ENCODE measurements around the gene ZNF628. TPM values are rescaled to one million over a fixed set of nuclear protein-coding genes. Genes with fewer than 3 reads are reported as not detected.

The ZNF628 gene
- total and polyA plus RNA-seq, 2 of the 4 experiments (the other 2 are of a cell fraction) = 0.18 to 1.9 TPM

DNA sequence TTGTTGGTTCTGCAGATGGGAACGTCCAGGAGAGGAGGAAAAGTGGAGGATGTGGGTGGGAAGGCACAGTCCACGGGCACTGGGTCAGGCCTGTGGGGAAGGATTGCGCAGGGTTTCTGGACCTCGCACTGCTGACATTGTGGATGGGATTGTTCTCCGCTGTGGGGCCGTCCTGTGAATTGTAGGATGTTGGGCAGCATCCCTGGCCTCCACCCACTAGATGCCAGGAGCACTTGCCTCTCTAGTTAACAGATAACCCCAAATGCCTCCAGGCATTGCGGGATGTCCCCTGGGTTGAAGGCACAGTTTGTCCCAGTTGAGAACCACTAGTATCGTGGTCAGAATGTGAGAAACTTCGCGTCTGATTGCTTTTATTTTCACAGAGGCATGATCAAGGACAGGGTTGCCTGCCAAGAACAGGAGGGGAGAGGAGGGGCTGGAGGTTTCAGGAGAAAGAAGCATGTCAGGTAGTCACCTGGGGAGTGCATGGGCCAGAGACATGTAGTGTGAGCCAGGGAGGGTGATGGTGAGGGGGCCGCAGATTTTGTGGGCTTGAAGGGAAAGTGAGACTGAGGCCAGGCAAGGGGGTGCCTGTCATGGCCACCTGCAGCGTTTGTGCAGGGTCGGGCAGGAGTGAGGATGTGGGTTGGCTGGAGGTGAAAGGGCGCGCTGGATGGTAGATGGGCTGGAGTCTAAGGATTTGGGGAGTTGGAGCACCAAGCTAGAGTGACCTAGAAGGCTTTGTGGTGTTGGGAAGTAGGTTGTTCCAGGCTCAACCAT is 3.2 kb downstream of the ZNF628 start (continued):
- no peak for TF ChIP-seq FOS (IDR thresholded peaks at IDR 0.05; ENCODE audit: low read depth, low read length)

DNA sequence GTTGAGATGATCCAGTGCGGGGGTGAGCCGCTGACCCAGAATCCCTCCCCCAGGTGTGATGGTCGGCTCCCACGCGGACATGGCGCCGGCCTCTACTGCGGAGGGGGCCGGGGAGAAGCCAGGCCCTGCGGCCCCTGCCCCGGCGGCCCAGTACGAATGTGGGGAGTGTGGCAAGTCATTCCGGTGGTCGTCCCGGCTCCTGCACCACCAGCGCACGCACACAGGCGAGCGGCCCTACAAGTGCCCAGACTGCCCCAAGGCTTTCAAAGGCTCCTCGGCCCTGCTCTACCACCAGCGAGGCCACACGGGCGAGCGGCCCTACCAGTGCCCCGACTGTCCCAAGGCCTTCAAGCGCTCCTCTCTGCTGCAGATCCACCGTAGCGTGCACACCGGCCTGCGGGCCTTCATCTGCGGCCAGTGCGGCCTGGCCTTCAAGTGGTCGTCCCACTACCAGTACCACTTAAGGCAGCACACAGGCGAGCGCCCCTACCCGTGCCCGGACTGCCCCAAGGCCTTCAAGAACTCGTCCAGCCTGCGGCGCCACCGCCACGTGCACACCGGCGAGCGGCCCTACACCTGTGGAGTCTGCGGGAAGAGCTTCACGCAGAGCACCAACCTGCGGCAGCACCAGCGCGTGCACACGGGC is 4.9 kb downstream of the ZNF628 start:
- no peak overlapping the region for H3K4me2 ChIP-seq (ENCODE audit: low read depth, low read length)
- no peak overlapping the region for H2BK5ac ChIP-seq (ENCODE audit: low read depth, low read length, poor library complexity, severe bottlenecking)
- H3K14ac ChIP-seq (replicated peaks; ENCODE audit: low read depth, low read length) = no peak overlapping the region
- H3K9me1 ChIP-seq (ENCODE audit: insufficient read depth, low read length) = peaks cover 14% of the 10 kb centered on the region
- no peak overlapping the region for H4K5ac ChIP-seq (ENCODE audit: low read depth, low read length)
- 94% methylated on average over 22 of the region's 52 CpGs; no CpG with 5 or more reads in 1 of the 2 experiments for WGBS, 2 experiments (ENCODE audit: extremely low coverage in 2 of 2, insufficient read length in 1 of 2)
- H3K4me3 ChIP-seq (ENCODE audit: insufficient read depth, low read depth, low read length) = no peak overlapping the region
- no peak overlapping the region for H2BK120ac ChIP-seq (ENCODE audit: low read depth, low read length)
- H3K36me3 ChIP-seq (ENCODE audit: control insufficient read depth, insufficient read depth, low read length) = peaks cover 12% of the 10 kb centered on the region; the same call in 1 of the 2 replicates
- H3K4me1 ChIP-seq (ENCODE audit: control insufficient read depth, insufficient read depth, low read length) = peaks cover 12% of the 10 kb centered on the region
- H2AK9ac ChIP-seq (replicated peaks; ENCODE audit: low read depth, low read length, poor library complexity) = no peak overlapping the region
- H4K8ac ChIP-seq (ENCODE audit: low read depth in 2 of 2, low read length in 2 of 2) = no peak overlapping the region
- peaks cover 19 to 59% of the 10 kb centered on the region in 2 experiments for H3K79me1 ChIP-seq (ENCODE audit: low read depth in 1 of 2, low read length in 2 of 2)
- H3K56ac ChIP-seq (ENCODE audit: extremely low read depth, insufficient read depth, low read length) = no peak overlapping the region
- H2AFZ ChIP-seq (replicated peaks; ENCODE audit: low read length, poor library complexity) = no peak overlapping the region
- POLR2A ChIA-PET (ENCODE audit: unreplicated experiment) = no interaction called here
- H2BK15ac ChIP-seq (ENCODE audit: low read depth, low read length) = no peak overlapping the region
- in situ Hi-C loops (cut with MboI; ENCODE audit: low sequenced_read_pairs) = loop anchor here (25.0 kb wide), 1 partner anchor 1019 kb away; the partner anchor contains the start of genes CDC42EP5 and LENG9
- CTCF ChIA-PET = no interaction called here
- H2AK5ac ChIP-seq (ENCODE audit: low read depth, low read length) = no peak overlapping the region
- intact Hi-C loops (cut with micrococcal nuclease) = no loop called here
- H3K9me3 ChIP-seq (ENCODE audit: control insufficient read depth, insufficient read depth, low read length) = no peaks in the 10 kb centered on the region
- ATAC-seq (ENCODE audit: low read depth) = no peak
- H3K27ac ChIP-seq (ENCODE audit: insufficient read depth, low read length) = no peak overlapping the region
- no TSS peak for BruUV-seq (replicated peaks)
- dilution Hi-C loops (cut with HindIII; ENCODE audit: low sequenced_read_pairs, unreplicated experiment) = no loop called here
- DNase-seq = no peak
- H4K20me1 ChIP-seq (ENCODE audit: insufficient read depth, low read length) = no peaks in the 10 kb centered on the region; the same call in 1 of the 2 replicates
- no peak for TF ChIP-seq BHLHE40 (IDR thresholded peaks at IDR 0.05; ENCODE audit: low read depth, low read length)
- no peaks in the 10 kb centered on the region for H3K27me3 ChIP-seq (ENCODE audit: control insufficient read depth, insufficient read depth, low read length)
- no peak overlapping the region for H4K91ac ChIP-seq (ENCODE audit: insufficient read depth, low read depth, low read length)
- H3K4ac ChIP-seq (ENCODE audit: low read depth, low read length) = no peak overlapping the region
- no peak overlapping the region for H3K9ac ChIP-seq (ENCODE audit: low read depth, low read length)
- no peak overlapping the region for H2BK20ac ChIP-seq (ENCODE audit: low read depth, low read length)
- no peak overlapping the region for H3K23ac ChIP-seq (ENCODE audit: low read depth, low read length)
- no peak overlapping the region for H3K18ac ChIP-seq (ENCODE audit: low read depth, low read length)
